CD14-positive monocyte (primary cell): ENCODE data around the gene ARL15. TPM values are rescaled to one million over a fixed set of nuclear protein-coding genes. Genes with fewer than 3 reads are reported as not detected.

Experiments used
- DNase-seq, 3 donors: peaks; one replicate each; pipeline ENCODE4 v3.0.0-alpha.2; 2011 to 2022
- H2AFZ ChIP-seq: 2 replicates; pipeline ENCODE4 v1.6.0; 2012; ENCODE audit warnings: mild to moderate bottlenecking, low read depth, low read length, inconsistent platforms; ENCODE audit not compliant: insufficient read depth, poor library complexity, severe bottlenecking
- H3K27ac ChIP-seq, 2 donors: 1 replicate in 1 of 2; 2 replicates in 1 of 2; pipeline ENCODE4 v1.5.1; 2012 to 2013; ENCODE audit warnings: low read length in 2 of 2, control low read depth in 1 of 2, inconsistent platforms in 1 of 2, low read depth in 1 of 2, mild to moderate bottlenecking in 1 of 2
- H3K27me3 ChIP-seq, 2 donors: one replicate each; pipeline versions ENCODE4 v1.6.0 to v1.6.1; 2011 to 2013; ENCODE audit warnings: low read length in 2 of 2; ENCODE audit not compliant: control insufficient read depth in 2 of 2, insufficient read depth in 2 of 2
- H3K36me3 ChIP-seq, 2 donors: replicated peaks in 1 of 2; 1 replicate in 1 of 2; 2 replicates in 1 of 2; pipeline versions ENCODE4 v1.5.1 to v1.6.1; 2012 to 2013; ENCODE audit warnings: low read length in 2 of 2, control low read depth in 1 of 2, inconsistent platforms in 1 of 2, mild to moderate bottlenecking in 1 of 2; ENCODE audit not compliant: insufficient read depth in 2 of 2, control insufficient read depth in 1 of 2
- H3K4me1 ChIP-seq, 2 donors: 1 replicate in 1 of 2; 2 replicates in 1 of 2; pipeline versions ENCODE4 v1.5.1 to v1.6.1; 2012 to 2013; ENCODE audit warnings: low read length in 2 of 2, control low read depth in 1 of 2, inconsistent platforms in 1 of 2, mild to moderate bottlenecking in 1 of 2, moderate library complexity in 1 of 2; ENCODE audit not compliant: insufficient read depth in 2 of 2, control insufficient read depth in 1 of 2
- H3K4me2 ChIP-seq: replicated peaks from 2 replicates; pipeline ENCODE3; 2012; ENCODE audit warnings: low read length, moderate library complexity, mild to moderate bottlenecking; ENCODE audit not compliant: poor library complexity, severe bottlenecking; ENCODE audit errors: extremely low read depth
- H3K4me3 ChIP-seq, 3 experiments: fragments of 200-600 bp in 1 of 3; sonication (generic) in 1 of 3; replicated peaks in 1 of 3; 1 replicate in 2 of 3; 2 replicates in 1 of 3; pipeline ENCODE4 v1.5.1; 2011 to 2013; ENCODE audit warnings: low read length in 3 of 3, mild to moderate bottlenecking in 3 of 3, control low read depth in 2 of 3, low read depth in 2 of 3, inconsistent platforms in 1 of 3, moderate library complexity in 1 of 3
- H3K79me2 ChIP-seq: 2 replicates; pipeline ENCODE4 v1.6.0; 2012; ENCODE audit warnings: mild to moderate bottlenecking, control low read depth, inconsistent platforms, low read length, moderate library complexity; ENCODE audit not compliant: insufficient read depth
- H3K9ac ChIP-seq: 2 replicates; pipeline ENCODE4 v1.6.0; 2017; ENCODE audit warnings: low read length, mild to moderate bottlenecking; ENCODE audit not compliant: insufficient read depth, poor library complexity, severe bottlenecking
- H3K9me3 ChIP-seq, 2 donors: replicated peaks in 1 of 2; 1 replicate in 1 of 2; 2 replicates in 1 of 2; pipeline versions ENCODE4 v1.5.1 to v1.6.1; 2012 to 2013; ENCODE audit warnings: low read length in 2 of 2, control low read depth in 1 of 2; ENCODE audit not compliant: control insufficient read depth in 1 of 2, insufficient read depth in 1 of 2
- H4K20me1 ChIP-seq: 2 replicates; pipeline ENCODE4 v1.6.0; 2012; ENCODE audit warnings: mild to moderate bottlenecking, low read length, control low read depth, moderate library complexity; ENCODE audit not compliant: insufficient read depth
- H3K27ac Mint-ChIP-seq, 7 donors: one replicate each; pipeline ENCODE4 v1.8.0; 2020; ENCODE audit warnings: mild to moderate bottlenecking in 7 of 7, mixed read lengths in 7 of 7, moderate library complexity in 6 of 7, inconsistent platforms in 2 of 7
- H3K27me3 Mint-ChIP-seq, 3 donors: one replicate each; pipeline ENCODE4 v1.8.0; 2021 to 2022; ENCODE audit warnings: low read depth in 3 of 3, mild to moderate bottlenecking in 3 of 3, mixed read lengths in 3 of 3, moderate library complexity in 3 of 3, inconsistent platforms in 1 of 3
- H3K36me3 Mint-ChIP-seq, 2 donors: one replicate each; pipeline ENCODE4 v1.8.0; 2020; ENCODE audit warnings: mixed read lengths in 2 of 2, inconsistent platforms in 1 of 2, mild to moderate bottlenecking in 1 of 2
- H3K4me1 Mint-ChIP-seq: one replicate; pipeline ENCODE4 v1.8.0; 2020; ENCODE audit warnings: mild to moderate bottlenecking, mixed read lengths
- H3K4me3 Mint-ChIP-seq, 2 donors: one replicate each; pipeline ENCODE4 v1.8.0; 2020; ENCODE audit warnings: mild to moderate bottlenecking in 2 of 2, mixed read lengths in 2 of 2, moderate library complexity in 1 of 2
- H3K9me3 Mint-ChIP-seq, 7 donors: one replicate each; pipeline ENCODE4 v1.8.0; 2020 to 2022; ENCODE audit warnings: mixed read lengths in 7 of 7, mild to moderate bottlenecking in 6 of 7, moderate library complexity in 6 of 7, inconsistent platforms in 2 of 7
- WGBS: methylation state at CpG from one replicate; pipeline ENCODE4 v1.1.5; 2013; ENCODE audit warnings: missing lambda C conversion rate; ENCODE audit not compliant: insufficient coverage; 5-methylcytosine and 5-hydroxymethylcytosine counted together
- intact Hi-C, 2 donors: fragments of 100-400 bp; cut with micrococcal nuclease; formaldehyde crosslinking; loops; one replicate each; pipeline versions ENCODE4 v1.15.0 to v1.15.1; 2023
- polyA plus RNA-seq, 3 donors: library from polyadenylated mRNA; depleted of rRNA in 1 of 3; unstranded in 2 of 3; stranded (reverse) in 1 of 3; fragments of 300-500 nt in 2 of 3; fragments of >200 nt in 1 of 3; fragmentation: Illumina TruSeq in 2 of 3; gene quantifications; 1 replicate in 2 of 3; 2 replicates in 1 of 3; pipeline ENCODE4 v1.2.3, GENCODE V29; 2012 to 2021
- TF ChIP-seq, protein P1 (sequence below): fragments of 200-600 bp; IDR thresholded peaks from one replicate; pipeline ENCODE4 v1.8.0; 2022; ENCODE audit warnings: antibody characterized with exemption, mild to moderate bottlenecking

ARL15 gene
- polyA plus RNA-seq, 3 donors = 10.5 to 27.6 (median 18.0) TPM

- no peaks in the 10 kb centered on the region for H3K27me3 ChIP-seq
- DNase-seq = peak in 1 of 3 donors; percentile 1
- no CpG with 5 or more reads among the region's 3 CpGs for WGBS
- H4K20me1 ChIP-seq = no peaks in the 10 kb centered on the region
- H3K9ac ChIP-seq = no peak overlapping the region
- no peaks in the 10 kb centered on the region for H3K79me2 ChIP-seq
- peaks cover 7 to 10% of the 10 kb centered on the region in 2 donors for H3K4me1 ChIP-seq
- no peak overlapping the region for H3K27ac ChIP-seq
- H3K27me3 Mint-ChIP-seq = peaks cover 0 to 2% (median 1%) of the 10 kb centered on the region in 3 donors
- H3K4me2 ChIP-seq = no peak overlapping the region
- H2AFZ ChIP-seq = no peak overlapping the region
- no peaks in the 10 kb centered on the region for H3K36me3 ChIP-seq
- H3K9me3 Mint-ChIP-seq = peaks cover 0 to 13% (median 9%) of the 10 kb centered on the region in 7 donors
- no peak overlapping the region for H3K4me3 ChIP-seq
- no peaks in the 10 kb centered on the region for H3K9me3 ChIP-seq
- H3K36me3 Mint-ChIP-seq = no peaks in the 10 kb centered on the region
- peak overlapping the region in 1 of 7 donors; percentile 60 for H3K27ac Mint-ChIP-seq
- H3K4me1 Mint-ChIP-seq = peaks cover 7% of the 10 kb centered on the region
- TF ChIP-seq, protein P1, sequence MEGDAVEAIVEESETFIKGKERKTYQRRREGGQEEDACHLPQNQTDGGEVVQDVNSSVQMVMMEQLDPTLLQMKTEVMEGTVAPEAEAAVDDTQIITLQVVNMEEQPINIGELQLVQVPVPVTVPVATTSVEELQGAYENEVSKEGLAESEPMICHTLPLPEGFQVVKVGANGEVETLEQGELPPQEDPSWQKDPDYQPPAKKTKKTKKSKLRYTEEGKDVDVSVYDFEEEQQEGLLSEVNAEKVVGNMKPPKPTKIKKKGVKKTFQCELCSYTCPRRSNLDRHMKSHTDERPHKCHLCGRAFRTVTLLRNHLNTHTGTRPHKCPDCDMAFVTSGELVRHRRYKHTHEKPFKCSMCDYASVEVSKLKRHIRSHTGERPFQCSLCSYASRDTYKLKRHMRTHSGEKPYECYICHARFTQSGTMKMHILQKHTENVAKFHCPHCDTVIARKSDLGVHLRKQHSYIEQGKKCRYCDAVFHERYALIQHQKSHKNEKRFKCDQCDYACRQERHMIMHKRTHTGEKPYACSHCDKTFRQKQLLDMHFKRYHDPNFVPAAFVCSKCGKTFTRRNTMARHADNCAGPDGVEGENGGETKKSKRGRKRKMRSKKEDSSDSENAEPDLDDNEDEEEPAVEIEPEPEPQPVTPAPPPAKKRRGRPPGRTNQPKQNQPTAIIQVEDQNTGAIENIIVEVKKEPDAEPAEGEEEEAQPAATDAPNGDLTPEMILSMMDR = no peak
- intact Hi-C loops = no loop called here
- no peak overlapping the region for H3K4me3 Mint-ChIP-seq
Measured at GRCh38 chr5:53873235-53873634, 437.1 kb downstream of the ARL15 start.

- Mint-ChIP-seq H3K27me3 (peaks cover 0 to 2% (median 2%) of the 10 kb centered on the region in 3 donors), H3K4me3 (no peak overlapping the region), H3K27ac (no peak overlapping the region), H3K9me3 (peaks cover 0 to 17% (median 9%) of the 10 kb centered on the region in 7 donors), H3K36me3 (no peaks in the 10 kb centered on the region), H3K4me1 (peaks cover 7% of the 10 kb centered on the region)
- Histone ChIP-seq H3K9ac (no peak overlapping the region), H3K9me3 (no peaks in the 10 kb centered on the region), H3K79me2 (no peaks in the 10 kb centered on the region), H3K4me2 (no peak overlapping the region), H3K4me1 (peaks cover 7 to 10% of the 10 kb centered on the region in 2 donors), H2AFZ (no peak overlapping the region), H3K36me3 (no peaks in the 10 kb centered on the region), H4K20me1 (no peaks in the 10 kb centered on the region), H3K27me3 (no peaks in the 10 kb centered on the region), H3K4me3 (no peak overlapping the region), H3K27ac (no peak overlapping the region)
- intact Hi-C loops = no loop called here
- TF ChIP-seq, protein P1 = no peak
- WGBS = 91% methylated on average over 1 of the region's 2 CpGs
- no peak for DNase-seq
Measured at GRCh38 chr5:53871775-53872174, 438.6 kb downstream of the ARL15 start.
